GM12878 (cell line): ENCODE measurements around the gene PNPLA4. TPM values are rescaled to one million over a fixed set of nuclear protein-coding genes. Genes with fewer than 3 reads are reported as not detected.
A peak's percentile ranks its signal among the peaks of the same experiment; 100 is the strongest.

ENCODE experiments used
- ASH2L ChIP-seq: fragments of 300-600, 200-600 bp; sonication (generic); IDR thresholded peaks from 2 replicates; pipeline ENCODE4 v1.6.1; 2017; ENCODE audit warnings: low read depth, mild to moderate bottlenecking, borderline replicate concordance
- BCL11A ChIP-seq: IDR thresholded peaks from 2 replicates; pipeline ENCODE4 v1.6.1; 2011; ENCODE audit warnings: low read depth, low read length
- BCL3 ChIP-seq: IDR thresholded peaks from 2 replicates; pipeline ENCODE4 v1.6.1; 2011; ENCODE audit warnings: borderline replicate concordance, low read depth, mild to moderate bottlenecking, moderate library complexity, low read length; ENCODE audit not compliant: insufficient read depth, poor library complexity, severe bottlenecking
- BHLHE40 ChIP-seq, 2 experiments: fragments of 450-650 bp in 1 of 2; IDR thresholded peaks; 2 replicates each; pipeline ENCODE4 v1.6.1; 2011 to 2017; ENCODE audit warnings: low read depth in 2 of 2, borderline replicate concordance in 1 of 2, improper control_type of control experiment in 1 of 2, low read length in 1 of 2, mild to moderate bottlenecking in 1 of 2
- BMI1 ChIP-seq: fragments of 450-650 bp; IDR thresholded peaks from 2 replicates; pipeline ENCODE4 v1.6.1; 2016; ENCODE audit warnings: mild to moderate bottlenecking, moderate library complexity, borderline replicate concordance
- CBFB ChIP-seq: IDR thresholded peaks from 2 replicates; pipeline ENCODE4 v1.6.1; 2016; ENCODE audit warnings: antibody characterized with exemption, low read depth
- CBX3 ChIP-seq: fragments of 200-600 bp; sonication (generic); IDR thresholded peaks from 2 replicates; pipeline ENCODE4 v1.6.1; 2016; ENCODE audit warnings: low read depth, borderline replicate concordance
- CBX5 ChIP-seq: sonication (generic); IDR thresholded peaks from 2 replicates; pipeline ENCODE4 v1.6.1; 2016; ENCODE audit warnings: low read depth, moderate library complexity, mild to moderate bottlenecking, inconsistent platforms
- CHD1 ChIP-seq: IDR thresholded peaks from 2 replicates; pipeline ENCODE4 v1.6.1; 2012; ENCODE audit warnings: low read depth, low read length, improper control_type of control experiment
- CHD4 ChIP-seq: fragments of 200-600 bp; sonication (generic); IDR thresholded peaks from 2 replicates; pipeline ENCODE4 v1.6.1; 2016; ENCODE audit warnings: mild to moderate bottlenecking
- CTCF ChIP-seq, 3 experiments: IDR thresholded peaks in 2 of 3; conservative IDR thresholded peaks in 1 of 3; 2 replicates each; pipeline ENCODE4 v1.5.1; 2011; ENCODE audit warnings: low read depth in 3 of 3, low read length in 3 of 3, mild to moderate bottlenecking in 3 of 3, control low read depth in 2 of 3, moderate library complexity in 2 of 3, inconsistent platforms in 1 of 3, mixed read lengths in 1 of 3; ENCODE audit not compliant: control insufficient read depth in 2 of 3, insufficient read depth in 1 of 3; ENCODE audit errors: extremely low read depth in 1 of 3
- E2F4 ChIP-seq: IDR thresholded peaks from 2 replicates; pipeline ENCODE4 v1.6.1; 2012; ENCODE audit warnings: low read depth, low read length, improper control_type of control experiment
- EP300 ChIP-seq, 2 experiments: fragments of 150-350 bp in 1 of 2; IDR thresholded peaks; 2 replicates each; pipeline ENCODE4 v1.6.1; 2011 to 2012; ENCODE audit warnings: low read depth in 2 of 2, low read length in 2 of 2, borderline replicate concordance in 1 of 2, improper control_type of control experiment in 1 of 2, inconsistent platforms in 1 of 2; ENCODE audit not compliant: control insufficient read depth in 1 of 2
- KAT2A ChIP-seq: conservative IDR thresholded peaks from 2 replicates; pipeline ENCODE4 v1.6.1; 2011; ENCODE audit warnings: low read depth, low read length; ENCODE audit not compliant: control insufficient read depth
- MEF2B ChIP-seq: fragments of 450-650 bp; IDR thresholded peaks from 2 replicates; pipeline ENCODE4 v1.6.1; 2018; ENCODE audit warnings: mild to moderate bottlenecking, moderate library complexity; ENCODE audit not compliant: partially characterized antibody, poor library complexity, severe bottlenecking
- NFXL1 ChIP-seq: fragments of 450-650 bp; IDR thresholded peaks from 2 replicates; pipeline ENCODE4 v1.6.1; 2017; ENCODE audit warnings: antibody characterized with exemption, mild to moderate bottlenecking, borderline replicate concordance
- NR2C1 ChIP-seq: fragments of 450-650 bp; IDR thresholded peaks from 2 replicates; pipeline ENCODE4 v1.6.1; 2017; ENCODE audit warnings: antibody characterized with exemption, mild to moderate bottlenecking, moderate library complexity
- PML ChIP-seq: IDR thresholded peaks from 2 replicates; pipeline ENCODE4 v1.6.1; 2012; ENCODE audit warnings: low read length, inconsistent platforms
- SMAD5 ChIP-seq: IDR thresholded peaks from 2 replicates; pipeline ENCODE4 v1.6.1; 2016; ENCODE audit warnings: antibody characterized with exemption, low read depth
- SMARCA5 ChIP-seq: fragments of 450-650 bp; IDR thresholded peaks from 2 replicates; pipeline ENCODE4 v1.6.1; 2017; ENCODE audit warnings: mild to moderate bottlenecking
- SMC3 ChIP-seq: IDR thresholded peaks from 2 replicates; pipeline ENCODE4 v1.6.1; 2011; ENCODE audit warnings: low read length, improper control_type of control experiment, borderline replicate concordance
- SREBF1 ChIP-seq: IDR thresholded peaks from 2 replicates; pipeline ENCODE4 v1.6.1; 2012; ENCODE audit warnings: mild to moderate bottlenecking, low read length
- ZNF207 ChIP-seq: fragments of 450-650 bp; IDR thresholded peaks from 2 replicates; pipeline ENCODE4 v1.6.1; 2014; ENCODE audit warnings: antibody characterized with exemption, mild to moderate bottlenecking, borderline replicate concordance
- ZNF24 ChIP-seq: fragments of 450-650 bp; IDR thresholded peaks from 2 replicates; pipeline ENCODE4 v1.6.1; 2017; ENCODE audit warnings: antibody characterized with exemption, mild to moderate bottlenecking
- ZNF274 ChIP-seq: IDR thresholded peaks from one replicate; pipeline ENCODE4 v1.8.0; 2011; ENCODE audit not compliant: insufficient read length, insufficient read depth
- ZSCAN29 ChIP-seq: fragments of 450-650 bp; IDR thresholded peaks from 2 replicates; pipeline ENCODE4 v1.6.1; 2017; ENCODE audit warnings: mild to moderate bottlenecking, moderate library complexity
- polyA plus RNA-seq, 11 experiments: library from polyadenylated mRNA; depleted of rRNA in 4 of 11; unstranded in 6 of 11; stranded (reverse) in 5 of 11; fragments of >200 nt; fragmentation: Nextera tagmentation in 4 of 11; fragmentation: Illumina TruSeq in 1 of 11; extraction: Ambion mirVana in 4 of 11; extraction: Trizol in 1 of 11; gene quantifications; 1 replicate in 1 of 11; 2 replicates in 10 of 11; pipeline versions ENCODE4 v1.2.1 to v1.2.3, GENCODE V29; 2011 to 2016; ENCODE audit warnings: inconsistent platforms in 2 of 11, missing spikeins in 2 of 11, low read depth in 1 of 11
- total RNA-seq, 4 experiments: library from RNA; depleted of rRNA in 3 of 4; stranded (reverse); fragments of >200 nt in 3 of 4; fragmentation: Illumina TruSeq in 1 of 4; extraction: Trizol in 1 of 4; gene quantifications; 2 replicates each; pipeline versions ENCODE4 v1.2.1 to v1.2.3, GENCODE V29; 2013 to 2021

PNPLA4 gene
- total and polyA plus RNA-seq, 10 of the 15 experiments (the other 5 are each of a cell fraction or from before 2014, with no cell fraction given) = 18.0 to 53.0 (median 33.6) TPM

GRCh38 chrX:7926914-7927258 lies 327 bp downstream of the PNPLA4 start (continued):
- TF ChIP-seq CTCF (IDR thresholded peaks at IDR 0.05 in 2 of 3, conservative IDR thresholded peaks at IDR 0.05 in 1 of 3; ENCODE audit: control insufficient read depth in 2 of 3, extremely low read depth in 1 of 3, insufficient read depth in 1 of 3, low read depth in 3 of 3, low read length in 3 of 3) (no peak), ZSCAN29 (peak; percentile 82), CHD1 (no peak), ASH2L (no peak), BHLHE40 (IDR thresholded peaks at IDR 0.05; ENCODE audit: borderline replicate concordance in 1 of 2, low read depth in 2 of 2, low read length in 1 of 2) (0 out of 4 replicates have a peak, but pooled peaks of 1 of the 2 experiments have one; percentile 39), NFXL1 (no peak), CBFB (no peak), SMC3 (0 out of 2 replicates have a peak, but pooled peaks have one; percentile 14), CBX3 (no peak), SMARCA5 (no peak), SREBF1 (no peak), CBX5 (no peak; the same call in none of the 2 replicates), E2F4 (no peak), CHD4 (0 out of 2 replicates have a peak, but pooled peaks have one; percentile 39), SMAD5 (no peak), NR2C1 (no peak), PML (no peak), ZNF207 (0 out of 2 replicates have a peak, but pooled peaks have one; percentile 44), MEF2B (no peak), EP300 (IDR thresholded peaks at IDR 0.05; ENCODE audit: borderline replicate concordance in 1 of 2, control insufficient read depth in 1 of 2, low read depth in 2 of 2, low read length in 2 of 2) (peak; percentile 7 to 46; a peak in 1 of 4 replicates), ZNF24 (0 out of 2 replicates have a peak, but pooled peaks have one; percentile 19), BCL3 (no peak), BMI1 (no peak), ZNF274 (no peak), BCL11A (no peak), KAT2A (no peak)
